IMR-90 (cell line): ENCODE measurements around the gene RAP1GAP. TPM values are rescaled to one million over a fixed set of nuclear protein-coding genes. Genes with fewer than 3 reads are reported as not detected.

ENCODE experiments used
- ATAC-seq: fragments of 200-7000 bp; cut with Tn5 transposase; 2 replicates; pipeline ENCODE4 v1.9.1; 2020; ENCODE audit warnings: low read depth, mild to moderate bottlenecking, moderate library complexity
- BruUV-seq: library from RNA; stranded (reverse); fragments of 400-500 nt; replicated peaks from 2 replicates; lab custom pipeline; 2021; lab: Mats Ljungman, UMichigan
- CTCF ChIA-PET: fragments of 300-600 bp; formaldehyde crosslinking; extraction: SDS; loops from one replicate; lab custom pipeline; 2021; ENCODE audit warnings: antibody characterized with exemption; lab: Yijun Ruan, JAX
- POLR2A ChIA-PET: fragments of 300-600 bp; sonication (Branson Sonifier 250); formaldehyde crosslinking; loops from one replicate; lab custom pipeline; 2022; ENCODE audit warnings: antibody characterized with exemption; ENCODE audit not compliant: unreplicated experiment; lab: Charles Lee
- DNase-seq: peaks from one replicate; pipeline ENCODE4 v3.0.0; 2013
- H2AFZ ChIP-seq: replicated peaks from 2 replicates; pipeline ENCODE3; 2013; ENCODE audit warnings: low read length, mild to moderate bottlenecking; ENCODE audit not compliant: poor library complexity
- H2AK5ac ChIP-seq: 2 replicates; pipeline ENCODE4 v1.6.1; 2013; ENCODE audit warnings: low read depth, low read length, inconsistent platforms
- H2AK9ac ChIP-seq: replicated peaks from 2 replicates; pipeline ENCODE3; 2013; ENCODE audit warnings: mild to moderate bottlenecking, low read depth, low read length, moderate library complexity; ENCODE audit not compliant: poor library complexity
- H2BK120ac ChIP-seq: 2 replicates; pipeline ENCODE4 v1.6.1; 2013; ENCODE audit warnings: low read depth, low read length, inconsistent platforms
- H2BK15ac ChIP-seq: 3 replicates; pipeline ENCODE4 v1.6.1; 2013; ENCODE audit warnings: low read depth, low read length, inconsistent platforms
- H2BK20ac ChIP-seq: 2 replicates; pipeline ENCODE4 v1.6.1; 2013; ENCODE audit warnings: low read depth, mild to moderate bottlenecking, inconsistent platforms, low read length, moderate library complexity
- H2BK5ac ChIP-seq: 2 replicates; pipeline ENCODE4 v1.6.1; 2013; ENCODE audit warnings: mild to moderate bottlenecking, low read depth, low read length, inconsistent platforms; ENCODE audit not compliant: poor library complexity, severe bottlenecking
- H3K14ac ChIP-seq: replicated peaks from 2 replicates; pipeline ENCODE4 v1.6.1; 2013; ENCODE audit warnings: low read depth, low read length, inconsistent platforms
- H3K18ac ChIP-seq: 2 replicates; pipeline ENCODE4 v1.6.1; 2013; ENCODE audit warnings: low read depth, low read length, control low read depth
- H3K23ac ChIP-seq: 2 replicates; pipeline ENCODE4 v1.6.1; 2013; ENCODE audit warnings: low read depth, low read length, inconsistent platforms
- H3K27ac ChIP-seq: 2 replicates; pipeline ENCODE4 v1.5.1; 2013; ENCODE audit warnings: mild to moderate bottlenecking, control low read depth, low read length; ENCODE audit not compliant: insufficient read depth
- H3K27me3 ChIP-seq: 2 replicates; pipeline ENCODE4 v1.6.1; 2013; ENCODE audit warnings: low read length; ENCODE audit not compliant: control insufficient read depth, insufficient read depth
- H3K36me3 ChIP-seq: 2 replicates; pipeline ENCODE4 v1.6.1; 2013; ENCODE audit warnings: low read length, mixed read lengths; ENCODE audit not compliant: control insufficient read depth, insufficient read depth
- H3K4ac ChIP-seq: 2 replicates; pipeline ENCODE4 v1.6.1; 2013; ENCODE audit warnings: low read depth, low read length, inconsistent platforms
- H3K4me1 ChIP-seq: 2 replicates; pipeline ENCODE4 v1.6.1; 2013; ENCODE audit warnings: low read length, mixed read lengths; ENCODE audit not compliant: control insufficient read depth, insufficient read depth
- H3K4me2 ChIP-seq: 2 replicates; pipeline ENCODE4 v1.6.1; 2013; ENCODE audit warnings: low read depth, mild to moderate bottlenecking, control low read depth, low read length, moderate library complexity
- H3K4me3 ChIP-seq: 2 replicates; pipeline ENCODE4 v1.5.1; 2013; ENCODE audit warnings: low read depth, mild to moderate bottlenecking, control low read depth, low read length, moderate library complexity; ENCODE audit not compliant: insufficient read depth
- H3K56ac ChIP-seq: 2 replicates; pipeline ENCODE4 v1.6.1; 2013; ENCODE audit warnings: low read length, inconsistent platforms; ENCODE audit not compliant: insufficient read depth; ENCODE audit errors: extremely low read depth
- H3K79me1 ChIP-seq, 2 experiments: 2 replicates each; pipeline ENCODE4 v1.6.1; 2013; ENCODE audit warnings: low read length in 2 of 2, inconsistent platforms in 1 of 2, low read depth in 1 of 2
- H3K9ac ChIP-seq: 2 replicates; pipeline ENCODE4 v1.6.1; 2013; ENCODE audit warnings: low read depth, low read length, control low read depth
- H3K9me1 ChIP-seq: 2 replicates; pipeline ENCODE4 v1.6.1; 2013; ENCODE audit warnings: low read length, inconsistent platforms; ENCODE audit not compliant: insufficient read depth
- H3K9me3 ChIP-seq: 2 replicates; pipeline ENCODE4 v1.6.1; 2013; ENCODE audit warnings: low read length; ENCODE audit not compliant: control insufficient read depth, insufficient read depth
- H4K20me1 ChIP-seq: 2 replicates; pipeline ENCODE4 v1.6.1; 2013; ENCODE audit warnings: low read length, inconsistent platforms; ENCODE audit not compliant: insufficient read depth
- H4K5ac ChIP-seq: 2 replicates; pipeline ENCODE4 v1.6.1; 2013; ENCODE audit warnings: mild to moderate bottlenecking, low read depth, low read length, control low read depth
- H4K8ac ChIP-seq, 2 experiments: 2 replicates each; pipeline ENCODE4 v1.6.1; 2013; ENCODE audit warnings: low read depth in 2 of 2, low read length in 2 of 2, control low read depth in 1 of 2, inconsistent platforms in 1 of 2
- H4K91ac ChIP-seq: 2 replicates; pipeline ENCODE4 v1.6.1; 2013; ENCODE audit warnings: low read depth, low read length, inconsistent platforms; ENCODE audit not compliant: insufficient read depth
- BHLHE40 ChIP-seq: fragments of 150-350 bp; IDR thresholded peaks from 2 replicates; pipeline ENCODE4 v1.6.1; 2016; ENCODE audit warnings: mild to moderate bottlenecking, low read depth, low read length
- CEBPB ChIP-seq: IDR thresholded peaks from 2 replicates; pipeline ENCODE4 v1.6.1; 2012; ENCODE audit warnings: low read depth, low read length, improper control_type of control experiment
- CHD1 ChIP-seq: IDR thresholded peaks from 2 replicates; pipeline ENCODE4 v1.6.1; 2012; ENCODE audit warnings: low read depth, low read length, improper control_type of control experiment
- CTCF ChIP-seq: conservative IDR thresholded peaks from 2 replicates; pipeline ENCODE4 v1.5.1; 2012; ENCODE audit warnings: mild to moderate bottlenecking, low read depth, low read length, improper control_type of control experiment
- ELK1 ChIP-seq: fragments of 150-350 bp; IDR thresholded peaks from 2 replicates; pipeline ENCODE4 v1.6.1; 2016; ENCODE audit warnings: low read depth, mild to moderate bottlenecking, low read length, moderate library complexity, borderline replicate concordance
- FOS ChIP-seq: fragments of 150-350 bp; IDR thresholded peaks from 2 replicates; pipeline ENCODE4 v1.6.1; 2016; ENCODE audit warnings: low read depth, low read length
- MAFK ChIP-seq: IDR thresholded peaks from 2 replicates; pipeline ENCODE4 v1.6.1; 2012; ENCODE audit warnings: low read depth, low read length, improper control_type of control experiment
- MAZ ChIP-seq: IDR thresholded peaks from 2 replicates; pipeline ENCODE4 v1.6.1; 2012; ENCODE audit warnings: low read depth, mild to moderate bottlenecking, low read length, improper control_type of control experiment, moderate library complexity, borderline replicate concordance
- MXI1 ChIP-seq: IDR thresholded peaks from 2 replicates; pipeline ENCODE4 v1.6.1; 2012; ENCODE audit warnings: low read depth, mild to moderate bottlenecking, low read length, moderate library complexity, borderline replicate concordance
- NFE2L2 ChIP-seq: fragments of 150-350 bp; IDR thresholded peaks from 2 replicates; pipeline ENCODE4 v1.6.1; 2016; ENCODE audit warnings: low read depth, mild to moderate bottlenecking, low read length
- RAD21 ChIP-seq: IDR thresholded peaks from 2 replicates; pipeline ENCODE4 v1.6.1; 2012; ENCODE audit warnings: low read length, improper control_type of control experiment
- RCOR1 ChIP-seq: IDR thresholded peaks from 2 replicates; pipeline ENCODE4 v1.6.1; 2012; ENCODE audit warnings: mild to moderate bottlenecking, low read length, improper control_type of control experiment; ENCODE audit not compliant: insufficient replicate concordance
- SMC3 ChIP-seq: fragments of 150-350 bp; IDR thresholded peaks from 2 replicates; pipeline ENCODE4 v1.6.1; 2016; ENCODE audit warnings: low read depth, mild to moderate bottlenecking, antibody characterized with exemption, low read length, moderate library complexity
- USF2 ChIP-seq: fragments of 150-350 bp; IDR thresholded peaks from 2 replicates; pipeline ENCODE4 v1.6.1; 2017; ENCODE audit warnings: mild to moderate bottlenecking, antibody characterized with exemption, low read length, low read depth
- WGBS, 2 experiments: methylation state at CpG; one replicate each; pipeline versions ENCODE4 v1.1.5 to v1.1.7; 2013; ENCODE audit warnings: missing lambda C conversion rate in 2 of 2; ENCODE audit not compliant: insufficient read length in 1 of 2; ENCODE audit errors: extremely low coverage in 2 of 2; 5-methylcytosine and 5-hydroxymethylcytosine counted together
- dilution Hi-C: fragments of 300-500 bp; cut with HindIII; formaldehyde crosslinking; loops from one replicate; pipeline ENCODE4 v1.14.3; 2018; ENCODE audit warnings: low sequenced_read_pairs; ENCODE audit not compliant: unreplicated experiment
- in situ Hi-C: fragments of 300-500 bp; cut with MboI; formaldehyde crosslinking; loops from 3 replicates; pipeline ENCODE4 v1.14.3; 2019; ENCODE audit warnings: low sequenced_read_pairs, inconsistent platforms, mixed read lengths
- intact Hi-C: fragments of 100-400 bp; cut with micrococcal nuclease; formaldehyde crosslinking; loops from 2 replicates; pipeline ENCODE4 v1.10.0; 2022
- polyA plus RNA-seq, 3 experiments: library from polyadenylated mRNA; depleted of rRNA; stranded (reverse); fragments of >200 nt; gene quantifications; 2 replicates each; pipeline ENCODE4 v1.2.3, GENCODE V29; 2012; ENCODE audit warnings: low replicate concordance in 1 of 3
- total RNA-seq: library from RNA; depleted of rRNA; stranded (reverse); fragments of >200 nt; gene quantifications from 2 replicates; pipeline ENCODE4 v1.2.3, GENCODE V29; 2012

RAP1GAP gene
- total and polyA plus RNA-seq, 2 of the 4 experiments (the other 2 are of a cell fraction) = under 0.01 to 0.10 TPM

DNA sequence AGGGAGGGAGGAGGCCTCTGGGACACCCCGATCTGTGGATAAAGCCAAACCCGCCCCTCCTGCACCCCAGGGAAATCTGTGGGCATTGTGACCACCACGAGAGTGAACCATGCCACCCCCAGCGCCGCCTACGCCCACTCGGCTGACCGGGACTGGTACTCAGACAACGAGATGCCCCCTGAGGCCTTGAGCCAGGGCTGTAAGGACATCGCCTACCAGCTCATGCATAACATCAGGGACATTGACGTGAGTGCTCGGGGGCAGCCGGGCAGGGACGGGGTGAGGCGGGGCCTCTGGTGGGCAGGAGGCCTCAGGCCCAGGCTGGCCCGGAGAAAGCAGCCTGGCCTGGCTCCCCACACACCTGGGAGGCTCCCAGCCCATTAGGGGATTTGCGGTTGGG, 105.2 kb downstream of the RAP1GAP start:
- no peak overlapping the region for H2BK5ac ChIP-seq
- intact Hi-C loops (no loop called here), dilution Hi-C loops (no loop called here), in situ Hi-C loops (no loop called here)
- no peaks in the 10 kb centered on the region for H3K36me3 ChIP-seq
- ATAC-seq = no peak
- H3K4me2 ChIP-seq = no peak overlapping the region
- no peak overlapping the region for H2BK120ac ChIP-seq
- no peak overlapping the region for H4K91ac ChIP-seq
- H3K4ac ChIP-seq = no peak overlapping the region
- no peaks in the 10 kb centered on the region for H3K79me1 ChIP-seq
- ChIA-PET CTCF (no interaction called here), POLR2A (interaction anchor here (0.6 kb wide), 1 partner anchor 192 kb away, joined by 3 read pairs; no protein-coding TSS in a partner anchor)
- no peak overlapping the region for H3K14ac ChIP-seq
- no peak overlapping the region for H4K5ac ChIP-seq
- H3K27ac ChIP-seq = no peak overlapping the region
- no peaks in the 10 kb centered on the region for H4K20me1 ChIP-seq
- H3K9me3 ChIP-seq = no peaks in the 10 kb centered on the region
- no peak overlapping the region for H3K18ac ChIP-seq
- H2AFZ ChIP-seq = no peak overlapping the region
- TF ChIP-seq MXI1 (no peak), NFE2L2 (no peak), USF2 (no peak), MAFK (no peak), MAZ (no peak), ELK1 (no peak), CEBPB (no peak), CTCF (no peak), SMC3 (no peak), FOS (no peak), CHD1 (no peak), RCOR1 (no peak), BHLHE40 (no peak), RAD21 (no peak)
- no peak overlapping the region for H2BK20ac ChIP-seq
- WGBS, 2 experiments = 98% methylated on average over 8 of the region's 17 CpGs; no CpG with 5 or more reads in 1 of the 2 experiments
- DNase-seq = no peak
- no peak overlapping the region for H2BK15ac ChIP-seq
- no peak overlapping the region for H3K4me3 ChIP-seq
- no peak overlapping the region; the same call in 1 of the 2 replicates for H2AK5ac ChIP-seq
- no peak overlapping the region for H3K23ac ChIP-seq
- no peak overlapping the region for H4K8ac ChIP-seq
- H2AK9ac ChIP-seq = no peak overlapping the region
- peaks cover 14% of the 10 kb centered on the region for H3K9me1 ChIP-seq
- no peak overlapping the region for H3K9ac ChIP-seq
- 0 out of 2 replicates have a peak, but pooled peaks cover 2% of the 10 kb centered on the region for H3K27me3 ChIP-seq
- BruUV-seq = no TSS peak
- H3K4me1 ChIP-seq = peaks cover 16% of the 10 kb centered on the region
- H3K56ac ChIP-seq = no peak overlapping the region
